GM12801 (cell line): ENCODE data around the gene ITGA6.

Experiments
- TF ChIP-seq, protein P1 (sequence below): IDR thresholded peaks from one replicate; pipeline ENCODE4 v1.5.1; 2011; ENCODE audit warnings: control low read depth; ENCODE audit not compliant: insufficient read length; ENCODE audit errors: extremely low read depth

The ITGA6 gene

DNA sequence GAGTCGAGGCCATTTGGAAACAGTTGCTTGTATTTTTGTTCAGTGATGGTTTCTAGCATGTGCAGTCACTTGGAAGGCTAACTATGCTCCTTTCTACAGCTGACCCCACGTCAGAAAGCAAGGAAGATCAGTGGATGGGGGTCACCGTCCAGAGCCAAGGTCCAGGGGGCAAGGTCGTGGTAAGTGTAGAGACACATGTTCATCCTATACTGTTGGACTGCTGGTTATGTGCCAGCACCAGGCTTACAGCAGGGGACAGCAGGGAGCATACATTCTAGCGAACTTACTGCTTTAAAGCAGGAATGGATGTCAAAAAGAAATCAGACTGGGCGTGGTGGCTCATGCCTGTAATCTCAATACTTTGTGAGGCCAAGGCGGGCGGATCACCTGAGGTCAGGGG is 40.0 kb downstream of the ITGA6 start:
- TF ChIP-seq, protein P1, sequence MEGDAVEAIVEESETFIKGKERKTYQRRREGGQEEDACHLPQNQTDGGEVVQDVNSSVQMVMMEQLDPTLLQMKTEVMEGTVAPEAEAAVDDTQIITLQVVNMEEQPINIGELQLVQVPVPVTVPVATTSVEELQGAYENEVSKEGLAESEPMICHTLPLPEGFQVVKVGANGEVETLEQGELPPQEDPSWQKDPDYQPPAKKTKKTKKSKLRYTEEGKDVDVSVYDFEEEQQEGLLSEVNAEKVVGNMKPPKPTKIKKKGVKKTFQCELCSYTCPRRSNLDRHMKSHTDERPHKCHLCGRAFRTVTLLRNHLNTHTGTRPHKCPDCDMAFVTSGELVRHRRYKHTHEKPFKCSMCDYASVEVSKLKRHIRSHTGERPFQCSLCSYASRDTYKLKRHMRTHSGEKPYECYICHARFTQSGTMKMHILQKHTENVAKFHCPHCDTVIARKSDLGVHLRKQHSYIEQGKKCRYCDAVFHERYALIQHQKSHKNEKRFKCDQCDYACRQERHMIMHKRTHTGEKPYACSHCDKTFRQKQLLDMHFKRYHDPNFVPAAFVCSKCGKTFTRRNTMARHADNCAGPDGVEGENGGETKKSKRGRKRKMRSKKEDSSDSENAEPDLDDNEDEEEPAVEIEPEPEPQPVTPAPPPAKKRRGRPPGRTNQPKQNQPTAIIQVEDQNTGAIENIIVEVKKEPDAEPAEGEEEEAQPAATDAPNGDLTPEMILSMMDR: no peak

- TF ChIP-seq, protein P1: no peak
These were observed 43.9 kb downstream of the ITGA6 start for GRCh38 chr2:172470958-172471922.

GRCh38 chr2:172472446-172473033 is 45.2 kb downstream of the ITGA6 start:
- TF ChIP-seq, protein P1: no peak

GRCh38 chr2:172473167-172473566 is 45.8 kb downstream of the ITGA6 start:
- TF ChIP-seq, protein P1: no peak

DNA sequence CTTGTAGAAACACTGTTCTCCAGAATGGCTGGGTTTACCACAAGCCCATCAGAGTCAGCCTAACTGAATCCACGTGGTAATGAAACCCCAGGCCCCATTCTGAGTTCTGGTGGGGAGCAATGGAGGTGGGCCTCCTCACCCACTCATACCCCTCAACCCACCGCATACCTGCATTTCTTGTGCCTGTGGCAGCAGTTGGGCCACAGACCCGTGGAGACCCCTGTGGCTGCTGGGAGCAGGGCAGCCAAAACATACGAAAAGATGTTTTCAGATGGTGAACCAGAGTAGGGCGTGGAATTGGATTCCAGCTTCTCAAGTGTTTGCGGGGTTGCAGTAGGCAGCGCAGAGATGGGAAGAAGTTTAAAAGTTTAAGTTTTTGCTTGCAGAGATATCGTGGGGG is 51.0 kb downstream of the ITGA6 start:
- TF ChIP-seq, protein P1: no peak

GRCh38 chr2:172480301-172481218 is 53.2 kb downstream of the ITGA6 start:
- TF ChIP-seq, protein P1: no peak

GRCh38 chr2:172481507-172482262 is 54.3 kb downstream of the ITGA6 start:
- TF ChIP-seq, protein P1: no peak
